Endothelial cell of umbilical vein (primary cell): ENCODE data around the gene DMXL2. TPM values are rescaled to one million over a fixed set of nuclear protein-coding genes. Genes with fewer than 3 reads are reported as not detected.

Experiments used
- BruUV-seq: library from RNA; stranded (reverse); fragments of 400-500 nt; replicated peaks from 2 replicates; lab custom pipeline; 2021; lab: Mats Ljungman, UMichigan
- CTCF ChIA-PET: fragments of 300-600, 350-600 bp; sonication (Branson Sonifier 250); formaldehyde crosslinking; loops from one replicate; lab custom pipeline; 2021; ENCODE audit warnings: antibody characterized with exemption, inconsistent platforms; lab: Charles Lee
- POLR2A ChIA-PET: fragments of 300-600, 350-600 bp; sonication (Branson Sonifier 250); formaldehyde crosslinking; loops from one replicate; lab custom pipeline; 2021; ENCODE audit warnings: antibody characterized with exemption, inconsistent platforms; lab: Charles Lee
- DNase-seq: peaks from one replicate; pipeline ENCODE4 v3.0.0-alpha.2; 2011; ENCODE audit warnings: low read depth, low spot score
- FAIRE-seq: peaks from 2 replicates; lab custom pipeline; 2011; peaks lifted over from hg19 to GRCh38; lab: Jason Lieb, UNC
- H2AFZ ChIP-seq: 2 replicates; pipeline ENCODE4 v1.6.0; 2012; ENCODE audit warnings: low read depth, low read length, control low read depth, inconsistent platforms
- H3K27ac ChIP-seq: 2 replicates; pipeline ENCODE4 v1.5.1; 2011; ENCODE audit warnings: low read depth, mild to moderate bottlenecking, control low read depth, low read length, moderate library complexity; ENCODE audit not compliant: insufficient read depth
- H3K27me3 ChIP-seq, 2 experiments: 2 replicates each; pipeline versions ENCODE4 v1.6.0 to v1.6.1; 2011; ENCODE audit warnings: low read length in 2 of 2, mixed read lengths in 1 of 2; ENCODE audit not compliant: control insufficient read depth in 2 of 2, insufficient read depth in 2 of 2
- H3K36me3 ChIP-seq, 2 experiments: 2 replicates in 1 of 2; 3 replicates in 1 of 2; pipeline ENCODE4 v1.5.1; 2011; ENCODE audit warnings: low read length in 2 of 2, mild to moderate bottlenecking in 1 of 2, moderate library complexity in 1 of 2; ENCODE audit not compliant: control insufficient read depth in 2 of 2, insufficient read depth in 2 of 2; ENCODE audit errors: extremely low read depth in 1 of 2
- H3K4me1 ChIP-seq: 3 replicates; pipeline ENCODE4 v1.5.1; 2011; ENCODE audit warnings: mild to moderate bottlenecking, low read length; ENCODE audit not compliant: control insufficient read depth, insufficient read depth; ENCODE audit errors: extremely low read depth
- H3K4me2 ChIP-seq: 2 replicates; pipeline ENCODE4 v1.6.1; 2011; ENCODE audit warnings: low read length, control low read depth, mixed read lengths; ENCODE audit not compliant: insufficient read depth
- H3K4me3 ChIP-seq, 3 experiments: fragments of 200-600 bp in 1 of 3; sonication (generic), shearing (Covaris generic) in 1 of 3; replicated peaks in 1 of 3; 2 replicates each; pipeline ENCODE4 v1.5.1; 2011 to 2016; ENCODE audit warnings: control low read depth in 3 of 3, low read length in 3 of 3, mild to moderate bottlenecking in 2 of 3, inconsistent platforms in 1 of 3, low read depth in 1 of 3, moderate library complexity in 1 of 3; ENCODE audit not compliant: insufficient read depth in 1 of 3
- H3K79me2 ChIP-seq: 2 replicates; pipeline ENCODE4 v1.6.0; 2012; ENCODE audit warnings: low read length, inconsistent platforms; ENCODE audit not compliant: control insufficient read depth, insufficient read depth
- H3K9ac ChIP-seq: replicated peaks from 2 replicates; pipeline ENCODE3; 2011; ENCODE audit warnings: low read length, control low read depth; ENCODE audit not compliant: insufficient read depth; ENCODE audit errors: extremely low read depth
- H3K9me1 ChIP-seq: replicated peaks from 3 replicates; pipeline ENCODE4 v1.6.0; 2011; ENCODE audit warnings: mild to moderate bottlenecking, low read length; ENCODE audit not compliant: control insufficient read depth, insufficient read depth; ENCODE audit errors: extremely low read depth
- H3K9me3 ChIP-seq: replicated peaks from 2 replicates; pipeline ENCODE4 v1.5.1; 2012; ENCODE audit warnings: low read length, inconsistent platforms; ENCODE audit not compliant: control insufficient read depth, insufficient read depth
- H4K20me1 ChIP-seq: replicated peaks from 2 replicates; pipeline ENCODE3; 2011; ENCODE audit warnings: mild to moderate bottlenecking, low read length; ENCODE audit not compliant: control insufficient read depth, insufficient read depth; ENCODE audit errors: extremely low read depth
- CTCF ChIP-seq, 2 donors: IDR thresholded peaks; 1 replicate in 1 of 2; 2 replicates in 1 of 2; pipeline ENCODE4 v1.5.1; 2011; ENCODE audit warnings: low read length in 2 of 2, mild to moderate bottlenecking in 2 of 2, moderate library complexity in 2 of 2, control low read depth in 1 of 2, inconsistent platforms in 1 of 2, low read depth in 1 of 2; ENCODE audit not compliant: insufficient read depth in 1 of 2; ENCODE audit errors: extremely low read depth in 1 of 2
- FOS ChIP-seq: IDR thresholded peaks from 2 replicates; pipeline ENCODE4 v1.6.1; 2011; ENCODE audit warnings: mild to moderate bottlenecking, low read length, moderate library complexity, borderline replicate concordance; ENCODE audit not compliant: insufficient read depth
- POLR2AphosphoS5 ChIP-seq: IDR thresholded peaks from 2 replicates; pipeline ENCODE4 v1.6.1; 2012; ENCODE audit warnings: low read depth, mild to moderate bottlenecking, control low read depth, low read length, moderate library complexity; ENCODE audit not compliant: insufficient read depth
- dilution Hi-C: fragments of 300-500 bp; cut with MboI; formaldehyde crosslinking; loops from one replicate; pipeline ENCODE4 v1.15.0; 2019; ENCODE audit warnings: low sequenced_read_pairs; ENCODE audit not compliant: extremely low pct_ligation_motif_present
- intact Hi-C: fragments of 100-400 bp; cut with micrococcal nuclease; formaldehyde crosslinking; loops from one replicate; pipeline ENCODE4 v1.10.0; 2022
- polyA plus RNA-seq, 4 experiments: library from polyadenylated mRNA; depleted of rRNA in 3 of 4; stranded (reverse) in 3 of 4; unstranded in 1 of 4; fragments of >200 nt; gene quantifications; 2 replicates each; pipeline versions ENCODE4 v1.2.1 to v1.2.3, GENCODE V29; 2011 to 2012; ENCODE audit warnings: missing spikeins in 1 of 4
- total RNA-seq: library from RNA; stranded (reverse); gene quantifications from 2 replicates; pipeline ENCODE4 v1.2.3, GENCODE V29; 2021

DMXL2 gene
- total and polyA plus RNA-seq, 2 donors (not counting 3 experiments of a cell fraction or from before 2014, with no cell fraction given), result 6.3 to 10.8 TPM

- dilution Hi-C loops (no loop called here), intact Hi-C loops (no loop called here)
- no peak overlapping the region for H3K9ac ChIP-seq
Observed at GRCh38 chr15:51620641-51621040, 1.9 kb downstream of the DMXL2 start.

More at GRCh38 chr15:51620641-51621040, 1.9 kb downstream of the DMXL2 start:
- Histone ChIP-seq H3K9me1 (no peaks in the 10 kb centered on the region), H2AFZ (no peak overlapping the region), H3K4me1 (peaks cover 6% of the 10 kb centered on the region), H3K27me3 (no peaks in the 10 kb centered on the region), H3K79me2 (no peaks in the 10 kb centered on the region), H3K36me3 (no peaks in the 10 kb centered on the region), H3K4me2 (no peak overlapping the region), H4K20me1 (no peaks in the 10 kb centered on the region), H3K9me3 (no peaks in the 10 kb centered on the region), H3K27ac (no peak overlapping the region), H3K4me3 (no peak overlapping the region)
- no peak for DNase-seq
- ChIA-PET POLR2A (no interaction called here), CTCF (interaction anchor here (1.3 to 4.2 kb wide), 7 partner anchors 9 to 221 kb away, joined by 3 to 40 read pairs (median 9); no protein-coding TSS in a partner anchor)
- BruUV-seq, result no TSS peak
- FAIRE-seq, result no peak
- TF ChIP-seq FOS (no peak), CTCF (IDR thresholded peaks at IDR 0.05; ENCODE audit: extremely low read depth in 1 of 2, insufficient read depth in 1 of 2, low read depth in 1 of 2, low read length in 2 of 2) (no peak), POLR2AphosphoS5 (no peak)
